Epithelial cell of proximal tubule (primary cell): ENCODE measurements around the gene TRAM2. TPM values are rescaled to one million over a fixed set of nuclear protein-coding genes. Genes with fewer than 3 reads are reported as not detected.
"Not testable (repeated sequence)": the region's sequence is repeated elsewhere in the genome, so short reads cannot be mapped to it uniquely, and the experiment has no call there.

Source experiments
- DNase-seq: peaks from one replicate; pipeline ENCODE4 v3.0.0-alpha.2; 2011; ENCODE audit warnings: low read depth
- H3K4me3 ChIP-seq: 2 replicates; pipeline ENCODE4 v1.5.1; 2011; ENCODE audit warnings: low read depth, mild to moderate bottlenecking, low read length
- total RNA-seq: library from RNA; depleted of rRNA; stranded (reverse); fragments of >200 nt; gene quantifications from 2 replicates; pipeline ENCODE4 v1.2.3, GENCODE V29; 2015
- TF ChIP-seq, protein P1 (sequence below): conservative IDR thresholded peaks from 2 replicates; pipeline ENCODE4 v1.5.1; 2012; ENCODE audit warnings: low read depth, mild to moderate bottlenecking, low read length

Gene TRAM2
- total RNA-seq, 1 donor from 2014 or later: 16.3 TPM

GRCh38 chr6:52491203-52492069 is 85.4 kb downstream of the TRAM2 start:
- TF ChIP-seq, protein P1, sequence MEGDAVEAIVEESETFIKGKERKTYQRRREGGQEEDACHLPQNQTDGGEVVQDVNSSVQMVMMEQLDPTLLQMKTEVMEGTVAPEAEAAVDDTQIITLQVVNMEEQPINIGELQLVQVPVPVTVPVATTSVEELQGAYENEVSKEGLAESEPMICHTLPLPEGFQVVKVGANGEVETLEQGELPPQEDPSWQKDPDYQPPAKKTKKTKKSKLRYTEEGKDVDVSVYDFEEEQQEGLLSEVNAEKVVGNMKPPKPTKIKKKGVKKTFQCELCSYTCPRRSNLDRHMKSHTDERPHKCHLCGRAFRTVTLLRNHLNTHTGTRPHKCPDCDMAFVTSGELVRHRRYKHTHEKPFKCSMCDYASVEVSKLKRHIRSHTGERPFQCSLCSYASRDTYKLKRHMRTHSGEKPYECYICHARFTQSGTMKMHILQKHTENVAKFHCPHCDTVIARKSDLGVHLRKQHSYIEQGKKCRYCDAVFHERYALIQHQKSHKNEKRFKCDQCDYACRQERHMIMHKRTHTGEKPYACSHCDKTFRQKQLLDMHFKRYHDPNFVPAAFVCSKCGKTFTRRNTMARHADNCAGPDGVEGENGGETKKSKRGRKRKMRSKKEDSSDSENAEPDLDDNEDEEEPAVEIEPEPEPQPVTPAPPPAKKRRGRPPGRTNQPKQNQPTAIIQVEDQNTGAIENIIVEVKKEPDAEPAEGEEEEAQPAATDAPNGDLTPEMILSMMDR: no peak
- DNase-seq: no peak
- H3K4me3 ChIP-seq: no peak overlapping the region

DNA sequence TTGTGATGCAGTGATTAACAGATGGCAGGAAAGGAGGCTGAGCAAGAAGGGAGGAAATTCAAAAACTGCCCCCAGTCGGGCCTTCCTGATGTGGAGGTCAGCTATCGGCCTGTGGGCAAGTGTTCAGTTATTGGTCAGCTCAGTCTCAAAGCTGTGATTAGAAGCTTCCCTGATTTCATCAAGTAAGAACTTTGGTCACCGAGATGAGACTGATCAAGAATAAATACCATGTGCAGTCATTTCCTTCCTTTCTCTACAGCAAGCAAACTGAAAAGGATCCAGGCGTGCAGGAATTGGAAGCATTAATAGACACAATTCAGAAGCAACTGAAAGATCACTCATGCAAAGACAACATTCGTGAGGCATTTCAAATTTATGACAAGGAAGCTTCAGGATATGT is 87.0 kb downstream of the TRAM2 start:
- TF ChIP-seq, protein P1: no peak
- DNase-seq: no peak
- H3K4me3 ChIP-seq: no peak overlapping the region

GRCh38 chr6:52483671-52484003 is 93.2 kb downstream of the TRAM2 start:
- TF ChIP-seq, protein P1: no peak
- DNase-seq: no peak
- no peak overlapping the region for H3K4me3 ChIP-seq

DNA sequence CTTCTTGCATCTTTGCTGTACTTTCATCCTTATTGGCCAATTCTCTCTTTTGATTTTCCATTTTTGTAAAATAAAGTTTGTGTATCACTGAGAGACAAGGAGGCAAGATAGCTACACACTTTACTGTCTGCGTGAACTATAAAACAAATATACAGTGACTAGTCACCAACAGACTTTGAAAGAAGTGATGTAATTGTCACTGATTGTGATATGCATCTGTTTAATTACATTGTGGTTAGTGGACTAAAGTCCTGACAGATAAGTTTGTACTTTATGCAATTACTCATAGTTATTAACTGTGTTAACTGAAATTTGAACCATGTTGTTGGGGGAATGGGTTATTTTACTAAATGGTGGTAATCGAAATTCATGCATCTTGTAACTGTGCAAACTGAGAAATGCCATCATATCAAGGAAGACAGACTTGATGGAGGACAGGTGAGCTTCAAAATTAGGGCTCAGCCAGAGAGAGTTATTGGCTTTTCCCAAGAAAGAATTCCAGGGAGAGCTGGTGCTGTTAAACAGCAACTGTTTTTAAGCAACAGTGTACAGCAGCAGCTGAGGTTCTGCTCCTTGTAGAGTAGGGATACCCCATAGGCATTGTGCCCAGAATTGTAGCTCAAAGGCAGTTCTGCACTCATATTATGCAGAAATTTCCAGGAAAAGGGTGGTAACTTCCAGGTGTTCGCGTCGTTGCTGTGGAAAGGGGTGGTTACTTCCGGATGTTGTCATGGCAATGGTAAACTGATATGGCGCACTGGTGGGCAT is 93.8 kb downstream of the TRAM2 start:
- DNase-seq: no peak
- TF ChIP-seq, protein P1: no peak
- no peak overlapping the region for H3K4me3 ChIP-seq

GRCh38 chr6:52475307-52475706 is 101.6 kb downstream of the TRAM2 start:
- TF ChIP-seq, protein P1: no peak
- no peak overlapping the region for H3K4me3 ChIP-seq

DNA sequence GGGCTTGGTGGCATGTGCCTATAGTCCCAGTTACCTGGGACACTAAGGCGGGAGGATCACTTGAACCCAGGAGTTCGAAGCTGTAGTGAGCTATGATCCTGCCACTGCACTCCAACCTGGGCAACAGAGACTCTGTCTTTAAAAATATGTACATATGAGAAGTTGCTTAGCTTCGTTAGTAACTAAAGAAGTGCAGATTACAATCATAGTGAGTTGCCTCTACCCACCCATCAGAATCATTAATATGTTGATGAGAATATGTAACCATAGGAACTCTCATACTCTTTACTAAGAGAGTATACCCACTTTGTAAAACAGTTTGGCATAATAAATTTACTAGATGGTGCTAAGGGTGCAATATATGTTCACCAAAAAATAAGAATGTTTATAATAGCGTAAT is 102.7 kb downstream of the TRAM2 start:
- no peak for DNase-seq
- H3K4me3 ChIP-seq: no peak overlapping the region

More at GRCh38 chr6:52475307-52475706, 101.6 kb downstream of the TRAM2 start:
- no peak for DNase-seq

GRCh38 chr6:52461194-52461593 is 115.7 kb downstream of the TRAM2 start:
- not testable (repeated sequence) for DNase-seq, H3K4me3 ChIP-seq

More for the DNA sequence above, 102.7 kb downstream of the TRAM2 start:
- TF ChIP-seq, protein P1: no peak
